ENCODE measurements around the gene ATIC. TPM values are rescaled to one million over a fixed set of nuclear protein-coding genes. Genes with fewer than 3 reads are reported as not detected.

Gene ATIC
- 192 to 238 TPM (median 212 TPM) in 5 replicates for total RNA-seq (2022; extraction: Qiagen RNA extraction; ENCODE audit: low read depth)

GRCh38 chr2:215311625-215312396 lies at the start of gene ATIC:
Gene ATIC, plus strand, starts transcription at chr2:215312059. Its CDS starts 84 bp downstream, at chr2:215312143.

Other genes with a start within 250 kb of the ATIC start
- gene ABCA12, start 173.4 kb upstream of the ATIC start, total RNA-seq (2022; extraction: Qiagen RNA extraction; ENCODE audit: low read depth), result 0.14 to 0.26 TPM (median 0.24 TPM) in 5 replicates
- gene FN1, start 124.0 kb downstream of the ATIC start, total RNA-seq (2022; extraction: Qiagen RNA extraction; ENCODE audit: low read depth), result 173 to 264 TPM (median 183 TPM) in 5 replicates